HepG2 (cell line): ENCODE measurements around the gene RSBN1. TPM values are rescaled to one million over a fixed set of nuclear protein-coding genes. Genes with fewer than 3 reads are reported as not detected.

Experiments
- ADNP ChIP-seq: sonication (generic); formaldehyde crosslinking; IDR thresholded peaks from 2 replicates; pipeline ENCODE4 v1.4.0; 2020; ENCODE audit warnings: missing genetic modification reagents
- CBFB ChIP-seq: sonication (generic); formaldehyde crosslinking; IDR thresholded peaks from 2 replicates; pipeline ENCODE4 v1.4.0; 2020; ENCODE audit warnings: missing genetic modification reagents
- HOXA3 ChIP-seq: sonication (generic); formaldehyde crosslinking; IDR thresholded peaks from 2 replicates; pipeline ENCODE4 v1.5.0; 2020; ENCODE audit warnings: missing genetic modification reagents
- HOXD1 ChIP-seq: sonication (generic); formaldehyde crosslinking; IDR thresholded peaks from 2 replicates; pipeline ENCODE4 v1.5.0; 2020; ENCODE audit warnings: missing genetic modification reagents
- MED1 ChIP-seq: sonication (generic); formaldehyde crosslinking; IDR thresholded peaks from 2 replicates; pipeline ENCODE4 v1.4.0; 2020; ENCODE audit warnings: missing genetic modification reagents
- STAT5B ChIP-seq: sonication (generic); formaldehyde crosslinking; IDR thresholded peaks from 2 replicates; pipeline ENCODE4 v1.4.0; 2020; ENCODE audit warnings: missing genetic modification reagents
- ZFP41 ChIP-seq: sonication (generic); formaldehyde crosslinking; IDR thresholded peaks from 2 replicates; pipeline ENCODE4 v1.4.0; 2020; ENCODE audit warnings: mild to moderate bottlenecking, missing genetic modification reagents, borderline replicate concordance
- ZFP82 ChIP-seq: sonication (generic); formaldehyde crosslinking; IDR thresholded peaks from 2 replicates; pipeline ENCODE4 v1.5.1; 2020; ENCODE audit warnings: mild to moderate bottlenecking, missing genetic modification reagents, borderline replicate concordance
- ZKSCAN8 ChIP-seq: IDR thresholded peaks from 2 replicates; pipeline ENCODE4 v1.6.1; 2016; ENCODE audit warnings: borderline replicate concordance, missing genetic modification reagents, missing compliant biosample characterization
- ZNF180 ChIP-seq: sonication (generic); formaldehyde crosslinking; IDR thresholded peaks from 2 replicates; pipeline ENCODE4 v1.4.0; 2020; ENCODE audit warnings: low read depth, missing genetic modification reagents, borderline replicate concordance
- ZNF557 ChIP-seq: sonication (generic); formaldehyde crosslinking; IDR thresholded peaks from 2 replicates; pipeline ENCODE4 v1.4.0; 2020; ENCODE audit warnings: missing genetic modification reagents
- ZNF616 ChIP-seq: sonication (generic); formaldehyde crosslinking; IDR thresholded peaks from 2 replicates; pipeline ENCODE4 v1.5.0; 2020; ENCODE audit warnings: low read depth, mild to moderate bottlenecking, missing genetic modification reagents
- ZNF652 ChIP-seq: IDR thresholded peaks from 2 replicates; pipeline ENCODE4 v1.6.1; 2016; ENCODE audit warnings: low read depth, borderline replicate concordance
- ZNF737 ChIP-seq: sonication (generic); formaldehyde crosslinking; IDR thresholded peaks from 2 replicates; pipeline ENCODE4 v1.5.0; 2020; ENCODE audit warnings: missing genetic modification reagents, mild to moderate bottlenecking, borderline replicate concordance
- ZNF780A ChIP-seq: sonication (generic); formaldehyde crosslinking; IDR thresholded peaks from 2 replicates; pipeline ENCODE4 v1.8.0; 2022; ENCODE audit warnings: mild to moderate bottlenecking, missing genetic modification reagents, moderate library complexity
- polyA plus RNA-seq, 8 experiments: library from polyadenylated mRNA; depleted of rRNA in 3 of 8; stranded (reverse) in 7 of 8; unstranded in 1 of 8; fragments of >200 nt; fragmentation: Illumina TruSeq in 4 of 8; extraction: Trizol in 4 of 8; gene quantifications; 2 replicates each; pipeline versions ENCODE4 v1.2.1 to v1.2.3, GENCODE V29; 2011 to 2016; ENCODE audit warnings: low read depth in 4 of 8, missing spikeins in 1 of 8, mixed read lengths in 1 of 8; ENCODE audit not compliant: insufficient read depth in 1 of 8
- total RNA-seq, 5 experiments: library from RNA; depleted of rRNA; stranded (reverse); fragments of >200 nt; fragmentation: Illumina TruSeq; extraction: Trizol; gene quantifications; 2 replicates each; pipeline ENCODE4 v1.2.3, GENCODE V29; 2016; ENCODE audit warnings: low read depth in 1 of 5
- TF ChIP-seq, protein P1 (sequence below), 2 experiments: fragments of 450-650 bp in 1 of 2; sonication (generic) in 1 of 2; formaldehyde crosslinking in 1 of 2; IDR thresholded peaks; 2 replicates each; pipeline versions ENCODE4 v1.6.1 to v1.8.0; 2016 to 2022; ENCODE audit warnings: antibody characterized with exemption in 1 of 2, mild to moderate bottlenecking in 1 of 2, missing genetic modification reagents in 1 of 2
- TF ChIP-seq, protein P2 (sequence below): sonication (generic); formaldehyde crosslinking; IDR thresholded peaks from 2 replicates; pipeline ENCODE4 v1.8.0; 2022; ENCODE audit warnings: mild to moderate bottlenecking, missing genetic modification reagents, moderate library complexity
- TF ChIP-seq, protein P3 (sequence below): IDR thresholded peaks from 2 replicates; pipeline ENCODE4 v1.6.1; 2016

RSBN1 gene
- total and polyA plus RNA-seq, 2 of the 13 experiments (the other 11 are each of a cell fraction or from before 2014, with no cell fraction given), result 8.3 to 10.4 TPM

DNA sequence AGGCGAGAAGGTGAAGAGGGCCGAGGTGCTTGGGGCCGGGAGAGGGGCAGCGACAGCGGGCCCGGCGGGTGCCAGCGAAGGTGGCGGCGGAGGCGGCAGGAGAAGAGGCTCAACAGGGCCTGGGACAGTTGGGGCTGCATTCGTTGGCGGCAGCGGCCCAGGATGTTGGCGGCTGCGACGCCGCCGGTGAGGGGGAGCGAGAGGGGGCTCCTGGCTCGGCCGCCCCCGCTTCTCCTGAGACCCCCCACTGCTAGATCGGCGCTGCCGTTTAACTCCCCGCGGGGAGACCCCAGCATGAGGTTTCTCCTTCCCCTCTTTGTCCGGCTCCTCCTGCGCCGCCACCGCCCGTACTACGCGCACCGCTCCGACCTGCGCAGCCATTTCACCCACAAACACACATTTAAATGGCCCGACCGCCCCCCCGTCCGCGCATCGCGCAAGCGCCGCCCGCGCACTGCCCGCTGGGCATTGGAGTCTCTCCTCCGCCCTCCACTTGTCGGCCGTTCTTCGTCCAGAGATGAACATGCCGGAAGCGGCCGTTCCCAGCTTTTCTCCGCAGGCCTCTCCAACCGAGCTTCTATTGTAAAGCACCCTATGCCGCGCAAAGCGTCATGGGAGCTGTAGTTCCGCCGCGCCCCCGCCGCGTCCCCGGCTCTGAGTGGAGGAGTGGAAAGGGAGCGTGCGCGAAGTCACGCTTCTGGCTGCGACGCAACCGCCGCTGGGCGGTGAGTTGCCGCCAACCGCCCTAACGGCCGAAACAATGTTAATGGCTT lies at the start of gene RSBN1 (continued):
- TF ChIP-seq, protein P1, sequence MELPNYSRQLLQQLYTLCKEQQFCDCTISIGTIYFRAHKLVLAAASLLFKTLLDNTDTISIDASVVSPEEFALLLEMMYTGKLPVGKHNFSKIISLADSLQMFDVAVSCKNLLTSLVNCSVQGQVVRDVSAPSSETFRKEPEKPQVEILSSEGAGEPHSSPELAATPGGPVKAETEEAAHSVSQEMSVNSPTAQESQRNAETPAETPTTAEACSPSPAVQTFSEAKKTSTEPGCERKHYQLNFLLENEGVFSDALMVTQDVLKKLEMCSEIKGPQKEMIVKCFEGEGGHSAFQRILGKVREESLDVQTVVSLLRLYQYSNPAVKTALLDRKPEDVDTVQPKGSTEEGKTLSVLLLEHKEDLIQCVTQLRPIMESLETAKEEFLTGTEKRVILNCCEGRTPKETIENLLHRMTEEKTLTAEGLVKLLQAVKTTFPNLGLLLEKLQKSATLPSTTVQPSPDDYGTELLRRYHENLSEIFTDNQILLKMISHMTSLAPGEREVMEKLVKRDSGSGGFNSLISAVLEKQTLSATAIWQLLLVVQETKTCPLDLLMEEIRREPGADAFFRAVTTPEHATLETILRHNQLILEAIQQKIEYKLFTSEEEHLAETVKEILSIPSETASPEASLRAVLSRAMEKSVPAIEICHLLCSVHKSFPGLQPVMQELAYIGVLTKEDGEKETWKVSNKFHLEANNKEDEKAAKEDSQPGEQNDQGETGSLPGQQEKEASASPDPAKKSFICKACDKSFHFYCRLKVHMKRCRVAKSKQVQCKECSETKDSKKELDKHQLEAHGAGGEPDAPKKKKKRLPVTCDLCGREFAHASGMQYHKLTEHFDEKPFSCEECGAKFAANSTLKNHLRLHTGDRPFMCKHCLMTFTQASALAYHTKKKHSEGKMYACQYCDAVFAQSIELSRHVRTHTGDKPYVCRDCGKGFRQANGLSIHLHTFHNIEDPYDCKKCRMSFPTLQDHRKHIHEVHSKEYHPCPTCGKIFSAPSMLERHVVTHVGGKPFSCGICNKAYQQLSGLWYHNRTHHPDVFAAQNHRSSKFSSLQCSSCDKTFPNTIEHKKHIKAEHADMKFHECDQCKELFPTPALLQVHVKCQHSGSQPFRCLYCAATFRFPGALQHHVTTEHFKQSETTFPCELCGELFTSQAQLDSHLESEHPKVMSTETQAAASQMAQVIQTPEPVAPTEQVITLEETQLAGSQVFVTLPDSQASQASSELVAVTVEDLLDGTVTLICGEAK (IDR thresholded peaks at IDR 0.05), result no peak
- TF ChIP-seq, protein P1 (CRISPR knock-in tag; IDR thresholded peaks at IDR 0.05), result peak; percentile 36
- peak; percentile 88; the same call in 1 of the 2 replicates for TF ChIP-seq HOXA3
- no peak for TF ChIP-seq ZNF616 (CRISPR knock-in tag)
- no peak for TF ChIP-seq ZNF180 (CRISPR knock-in tag)
- peak; percentile 67; the same call in 1 of the 2 replicates for TF ChIP-seq MED1 (CRISPR knock-in tag)
- 0 out of 2 replicates have a peak, but pooled peaks have one; percentile 23 for TF ChIP-seq ZFP41
- TF ChIP-seq ZNF652, result no peak
- TF ChIP-seq ZNF557 (CRISPR knock-in tag), result no peak
- TF ChIP-seq CBFB (CRISPR knock-in tag), result no peak
- no peak for TF ChIP-seq ZKSCAN8 (CRISPR knock-in tag)
- TF ChIP-seq, protein P2, sequence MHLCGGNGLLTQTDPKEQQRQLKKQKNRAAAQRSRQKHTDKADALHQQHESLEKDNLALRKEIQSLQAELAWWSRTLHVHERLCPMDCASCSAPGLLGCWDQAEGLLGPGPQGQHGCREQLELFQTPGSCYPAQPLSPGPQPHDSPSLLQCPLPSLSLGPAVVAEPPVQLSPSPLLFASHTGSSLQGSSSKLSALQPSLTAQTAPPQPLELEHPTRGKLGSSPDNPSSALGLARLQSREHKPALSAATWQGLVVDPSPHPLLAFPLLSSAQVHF (CRISPR knock-in tag), result peak; percentile 64; the same call in 1 of the 2 replicates
- 0 out of 2 replicates have a peak, but pooled peaks have one; percentile 42 for TF ChIP-seq ZNF780A (CRISPR knock-in tag)
- TF ChIP-seq ADNP (CRISPR knock-in tag), result no peak
- no peak for TF ChIP-seq STAT5B (CRISPR knock-in tag)
- TF ChIP-seq ZFP82 (CRISPR knock-in tag), result no peak
- TF ChIP-seq, protein P3, sequence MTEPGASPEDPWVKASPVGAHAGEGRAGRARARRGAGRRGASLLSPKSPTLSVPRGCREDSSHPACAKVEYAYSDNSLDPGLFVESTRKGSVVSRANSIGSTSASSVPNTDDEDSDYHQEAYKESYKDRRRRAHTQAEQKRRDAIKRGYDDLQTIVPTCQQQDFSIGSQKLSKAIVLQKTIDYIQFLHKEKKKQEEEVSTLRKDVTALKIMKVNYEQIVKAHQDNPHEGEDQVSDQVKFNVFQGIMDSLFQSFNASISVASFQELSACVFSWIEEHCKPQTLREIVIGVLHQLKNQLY (CRISPR knock-in tag), result no peak
- no peak for TF ChIP-seq ZNF737 (CRISPR knock-in tag)
- no peak; the same call in 1 of the 2 replicates for TF ChIP-seq HOXD1 (CRISPR knock-in tag)
